A549 (cell line): Measurements from ENCODE around the gene ARSH.

Experiments
- CTCF ChIP-seq: fragments of >200 bp; sonication (Bioruptor Twin); formaldehyde crosslinking; IDR thresholded peaks from 3 replicates; pipeline ENCODE4 v1.5.1; 2016
- EP300 ChIP-seq, 2 experiments: fragments of >200 bp; sonication (Bioruptor Twin); formaldehyde crosslinking; IDR thresholded peaks; 2 replicates in 1 of 2; 3 replicates in 1 of 2; pipeline ENCODE4 v1.6.1; 2016 to 2017
- MYC ChIP-seq: IDR thresholded peaks from 2 replicates; pipeline ENCODE4 v1.6.1; 2012; ENCODE audit warnings: mild to moderate bottlenecking, inconsistent platforms, low read length, improper control_type of control experiment, borderline replicate concordance
- POLR2A ChIP-seq: IDR thresholded peaks from 2 replicates; pipeline ENCODE4 v1.6.1; 2012; ENCODE audit warnings: mild to moderate bottlenecking, low read length
- REST ChIP-seq: fragments of 200-600 bp; sonication (generic); IDR thresholded peaks from 2 replicates; pipeline ENCODE4 v1.6.1; 2016; ENCODE audit warnings: antibody characterized with exemption, mild to moderate bottlenecking, moderate library complexity
- RFX5 ChIP-seq: fragments of 450-650 bp; IDR thresholded peaks from 2 replicates; pipeline ENCODE4 v1.7.1; 2014; ENCODE audit warnings: antibody characterized with exemption, mild to moderate bottlenecking, moderate library complexity
- USF2 ChIP-seq: fragments of 450-650 bp; IDR thresholded peaks from 2 replicates; pipeline ENCODE4 v1.6.1; 2014; ENCODE audit warnings: antibody characterized with exemption
- ZFP36 ChIP-seq: fragments of 450-650 bp; IDR thresholded peaks from 2 replicates; pipeline ENCODE4 v1.6.1; 2014; ENCODE audit warnings: borderline replicate concordance; ENCODE audit not compliant: partially characterized antibody

GRCh38 chrX:3076416-3076991 lies 70.2 kb downstream of the ARSH start:
- TF ChIP-seq EP300 (IDR thresholded peaks at IDR 0.05) (no peak), CTCF (no peak), POLR2A (no peak), USF2 (no peak), REST (no peak), MYC (no peak), RFX5 (no peak), ZFP36 (no peak)
